Measurements from ENCODE around the gene CHPT1. TPM values are rescaled to one million over a fixed set of nuclear protein-coding genes. Genes with fewer than 3 reads are reported as not detected.

CHPT1 gene
- total and polyA plus RNA-seq, 9 of the 15 experiments (the other 6 are each of a cell fraction or from before 2014, with no cell fraction given): 15.3 to 210 (median 91.9) TPM

DNA sequence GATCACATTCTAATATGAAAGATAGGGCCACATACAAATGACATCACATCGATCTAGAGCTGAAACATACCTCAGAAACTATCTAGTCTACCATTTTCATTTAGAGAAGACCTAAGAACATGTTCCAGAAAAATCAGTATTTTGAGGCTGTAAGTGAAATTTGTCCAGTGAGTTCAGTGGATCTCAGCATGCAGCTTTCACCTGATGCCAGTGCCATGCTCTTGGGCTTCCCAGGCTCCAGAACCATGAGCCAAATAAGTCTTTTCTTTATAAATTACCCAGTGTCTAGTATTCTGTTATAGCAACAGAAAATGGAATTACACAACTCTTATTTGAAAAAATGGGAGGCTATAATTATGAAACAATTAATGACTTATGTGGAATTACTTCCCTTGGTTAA lies 9.0 kb downstream of the CHPT1 start:
- H3K9me1 ChIP-seq (ENCODE audit: control insufficient read depth, insufficient read depth, low read length): peaks cover 4% of the 10 kb centered on the region
- CTCF ChIA-PET (ENCODE audit: low intra/inter-chr PET ratio): no interaction called here
- no peak for ATAC-seq
- H3K36me3 ChIP-seq (ENCODE audit: control insufficient read depth, insufficient read depth, low read length): peaks cover 26% of the 10 kb centered on the region
- FAIRE-seq: no peak
- no peaks in the 10 kb centered on the region for H3K27me3 ChIP-seq (ENCODE audit: control insufficient read depth in 2 of 2, insufficient read depth in 2 of 2, low read length in 2 of 2)
- POLR2A ChIA-PET: interaction anchor here (1.0 to 1.6 kb wide), 2 partner anchors 8 to 17 kb away, joined by 4 to 6 read pairs; no protein-coding TSS in a partner anchor
- H3K79me2 ChIP-seq (ENCODE audit: control insufficient read depth, insufficient read depth, low read length): peaks cover 85% of the 10 kb centered on the region
- BruUV-seq (replicated peaks): no TSS peak
- peaks cover 13% of the 10 kb centered on the region; the same call in 1 of the 2 replicates for H4K20me1 ChIP-seq (replicated peaks; ENCODE audit: control insufficient read depth, insufficient read depth, low read length)
- no peak for DNase-seq (ENCODE audit: extremely low read depth in 1 of 4, low spot score in 3 of 4)
- no peak overlapping the region for H3K4me3 ChIP-seq
- no peak overlapping the region for H2AFZ ChIP-seq (ENCODE audit: low read depth, low read length)
- WGBS (ENCODE audit: insufficient coverage, low coverage, missing lambda C conversion rate): 75% methylated on average over 1 of the region's 1 CpG
- intact Hi-C loops (cut with micrococcal nuclease): no loop called here
- H3K4me1 ChIP-seq (replicated peaks in 1 of 2; ENCODE audit: control insufficient read depth in 2 of 2, insufficient read depth in 2 of 2, low read length in 2 of 2): peaks cover 2 to 40% of the 10 kb centered on the region in 2 experiments; a peak in 4 of 5 replicates
- H3K27ac ChIP-seq (ENCODE audit: extremely low read depth, low read depth, low read length): peak overlapping the region; percentile 65; the same call in 2 of the 3 replicates
- H3K9ac ChIP-seq (ENCODE audit: insufficient read depth in 1 of 2, low read depth in 2 of 2, low read length in 2 of 2): 0 out of 4 replicates have a peak overlapping the region, but pooled peaks of 1 of the 2 experiments have one; percentile 12
- in situ Hi-C loops (cut with MboI): no loop called here
- H3K4me2 ChIP-seq (ENCODE audit: insufficient read depth, low read length): no peak overlapping the region
- H3K9me3 ChIP-seq (replicated peaks; ENCODE audit: control insufficient read depth, insufficient read depth, low read depth, low read length): no peaks in the 10 kb centered on the region
- TF ChIP-seq HLTF (IDR thresholded peaks at IDR 0.05) (no peak), ID3 (CRISPR knock-in tag; IDR thresholded peaks at IDR 0.05) (no peak), ID3 (tag; IDR thresholded peaks at IDR 0.05) (no peak), ZNF23 (CRISPR knock-in tag; IDR thresholded peaks at IDR 0.05) (no peak), NFIC (IDR thresholded peaks at IDR 0.05) (no peak), KAT2B (IDR thresholded peaks at IDR 0.05; ENCODE audit: low read depth, low read length) (no peak), ZNF57 (CRISPR knock-in tag; IDR thresholded peaks at IDR 0.05) (no peak), ZNF354B (CRISPR knock-in tag; IDR thresholded peaks at IDR 0.05) (no peak), TAF7 (tag; IDR thresholded peaks at IDR 0.05) (no peak), ZNF140 (CRISPR knock-in tag; IDR thresholded peaks at IDR 0.05) (no peak), ZNF398 (CRISPR knock-in tag; IDR thresholded peaks at IDR 0.05) (no peak), RBM22 (IDR thresholded peaks at IDR 0.05; ENCODE audit: low read depth, low read length, poor library complexity, severe bottlenecking) (no peak), RCOR1 (IDR thresholded peaks at IDR 0.05; ENCODE audit: borderline replicate concordance in 1 of 2, low read depth in 2 of 2, low read length in 2 of 2) (no peak)
- TF ChIP-seq, protein P1, sequence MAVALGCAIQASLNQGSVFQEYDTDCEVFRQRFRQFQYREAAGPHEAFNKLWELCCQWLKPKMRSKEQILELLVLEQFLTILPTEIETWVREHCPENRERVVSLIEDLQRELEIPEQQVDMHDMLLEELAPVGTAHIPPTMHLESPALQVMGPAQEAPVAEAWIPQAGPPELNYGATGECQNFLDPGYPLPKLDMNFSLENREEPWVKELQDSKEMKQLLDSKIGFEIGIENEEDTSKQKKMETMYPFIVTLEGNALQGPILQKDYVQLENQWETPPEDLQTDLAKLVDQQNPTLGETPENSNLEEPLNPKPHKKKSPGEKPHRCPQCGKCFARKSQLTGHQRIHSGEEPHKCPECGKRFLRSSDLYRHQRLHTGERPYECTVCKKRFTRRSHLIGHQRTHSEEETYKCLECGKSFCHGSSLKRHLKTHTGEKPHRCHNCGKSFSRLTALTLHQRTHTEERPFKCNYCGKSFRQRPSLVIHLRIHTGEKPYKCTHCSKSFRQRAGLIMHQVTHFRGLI (CRISPR knock-in tag; IDR thresholded peaks at IDR 0.05): no peak
- TF ChIP-seq, protein P2, sequence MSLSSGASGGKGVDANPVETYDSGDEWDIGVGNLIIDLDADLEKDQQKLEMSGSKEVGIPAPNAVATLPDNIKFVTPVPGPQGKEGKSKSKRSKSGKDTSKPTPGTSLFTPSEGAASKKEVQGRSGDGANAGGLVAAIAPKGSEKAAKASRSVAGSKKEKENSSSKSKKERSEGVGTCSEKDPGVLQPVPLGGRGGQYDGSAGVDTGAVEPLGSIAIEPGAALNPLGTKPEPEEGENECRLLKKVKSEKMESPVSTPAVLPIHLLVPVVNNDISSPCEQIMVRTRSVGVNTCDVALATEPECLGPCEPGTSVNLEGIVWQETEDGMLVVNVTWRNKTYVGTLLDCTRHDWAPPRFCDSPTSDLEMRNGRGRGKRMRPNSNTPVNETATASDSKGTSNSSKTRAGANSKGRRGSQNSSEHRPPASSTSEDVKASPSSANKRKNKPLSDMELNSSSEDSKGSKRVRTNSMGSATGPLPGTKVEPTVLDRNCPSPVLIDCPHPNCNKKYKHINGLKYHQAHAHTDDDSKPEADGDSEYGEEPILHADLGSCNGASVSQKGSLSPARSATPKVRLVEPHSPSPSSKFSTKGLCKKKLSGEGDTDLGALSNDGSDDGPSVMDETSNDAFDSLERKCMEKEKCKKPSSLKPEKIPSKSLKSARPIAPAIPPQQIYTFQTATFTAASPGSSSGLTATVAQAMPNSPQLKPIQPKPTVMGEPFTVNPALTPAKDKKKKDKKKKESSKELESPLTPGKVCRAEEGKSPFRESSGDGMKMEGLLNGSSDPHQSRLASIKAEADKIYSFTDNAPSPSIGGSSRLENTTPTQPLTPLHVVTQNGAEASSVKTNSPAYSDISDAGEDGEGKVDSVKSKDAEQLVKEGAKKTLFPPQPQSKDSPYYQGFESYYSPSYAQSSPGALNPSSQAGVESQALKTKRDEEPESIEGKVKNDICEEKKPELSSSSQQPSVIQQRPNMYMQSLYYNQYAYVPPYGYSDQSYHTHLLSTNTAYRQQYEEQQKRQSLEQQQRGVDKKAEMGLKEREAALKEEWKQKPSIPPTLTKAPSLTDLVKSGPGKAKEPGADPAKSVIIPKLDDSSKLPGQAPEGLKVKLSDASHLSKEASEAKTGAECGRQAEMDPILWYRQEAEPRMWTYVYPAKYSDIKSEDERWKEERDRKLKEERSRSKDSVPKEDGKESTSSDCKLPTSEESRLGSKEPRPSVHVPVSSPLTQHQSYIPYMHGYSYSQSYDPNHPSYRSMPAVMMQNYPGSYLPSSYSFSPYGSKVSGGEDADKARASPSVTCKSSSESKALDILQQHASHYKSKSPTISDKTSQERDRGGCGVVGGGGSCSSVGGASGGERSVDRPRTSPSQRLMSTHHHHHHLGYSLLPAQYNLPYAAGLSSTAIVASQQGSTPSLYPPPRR (CRISPR knock-in tag; IDR thresholded peaks at IDR 0.05; ENCODE audit: borderline replicate concordance): no peak

All from K562 (cell line).